Tibial nerve (tissue), 4 donors: Measurements from ENCODE around the gene SPR. TPM values are rescaled to one million over a fixed set of nuclear protein-coding genes. Genes with fewer than 3 reads are reported as not detected.

ENCODE experiments used
- DNase-seq, 2 donors: peaks; one replicate each; pipeline ENCODE4 v3.0.0-alpha.2; 2019; ENCODE audit warnings: low spot score in 2 of 2
- H3K27ac ChIP-seq, 4 donors: fragments of 200-600 bp; sonication (generic) in 3 of 4; one replicate each; pipeline ENCODE4 v1.5.1; 2017 to 2019; ENCODE audit warnings: mild to moderate bottlenecking in 1 of 4
- H3K27me3 ChIP-seq, 2 donors: fragments of 200-600 bp; sonication (generic) in 1 of 2; one replicate each; pipeline versions ENCODE4 v1.5.1 to v1.6.0; 2017 to 2019
- H3K36me3 ChIP-seq, 3 donors: fragments of 200-600 bp; sonication (generic); one replicate each; pipeline ENCODE4 v1.5.1; 2018 to 2019
- H3K4me1 ChIP-seq, 4 donors: fragments of 200-600 bp; sonication (generic) in 3 of 4; one replicate each; pipeline ENCODE4 v1.5.1; 2017 to 2019
- H3K4me3 ChIP-seq, 4 donors: fragments of 200-600 bp; sonication (generic) in 3 of 4; one replicate each; pipeline ENCODE4 v1.5.1; 2017 to 2019; ENCODE audit warnings: mild to moderate bottlenecking in 1 of 4, moderate library complexity in 1 of 4
- H3K9me3 ChIP-seq, 4 donors: fragments of 200-600 bp; sonication (generic) in 3 of 4; one replicate each; pipeline ENCODE4 v1.5.1; 2017 to 2019
- CTCF ChIP-seq, 5 experiments: fragments of 200-600 bp in 3 of 5; fragments of 450-650 bp in 2 of 5; sonication (generic) in 3 of 5; IDR thresholded peaks; one replicate each; pipeline ENCODE4 v1.5.1; 2016 to 2019; ENCODE audit warnings: antibody characterized with exemption in 5 of 5, mild to moderate bottlenecking in 3 of 5, moderate library complexity in 2 of 5
- EP300 ChIP-seq, 2 donors: sonication (generic); formaldehyde crosslinking; IDR thresholded peaks; one replicate each; pipeline ENCODE4 v1.6.1; 2017; ENCODE audit warnings: antibody characterized with exemption in 2 of 2, mild to moderate bottlenecking in 1 of 2
- POLR2A ChIP-seq, 2 donors: fragments of 450-650 bp; IDR thresholded peaks; one replicate each; pipeline ENCODE4 v1.6.1; 2017; ENCODE audit warnings: antibody characterized with exemption in 2 of 2, mild to moderate bottlenecking in 2 of 2, moderate library complexity in 2 of 2
- WGBS, 2 donors: methylation state at CpG; one replicate each; pipeline ENCODE4 v1.1.5; 2018; 5-methylcytosine and 5-hydroxymethylcytosine counted together
- total RNA-seq, 4 donors: library from RNA; depleted of rRNA; stranded (reverse); fragments of >200 nt; gene quantifications; one replicate each; pipeline ENCODE4 v1.1.0, GENCODE V29; 2016

Gene SPR
- total RNA-seq, 4 donors from 2014 or later = 22.0 to 33.3 (median 27.1) TPM

GRCh38 chr2:72926368-72926767 lies 39.2 kb downstream of the SPR start:
- Histone ChIP-seq H3K27me3 (peaks cover 0 to 89% of the 10 kb centered on the region in 2 donors), H3K4me3 (no peak overlapping the region), H3K36me3 (no peaks in the 10 kb centered on the region), H3K4me1 (peaks cover 0 to 21% (median 3%) of the 10 kb centered on the region in 4 donors), H3K9me3 (no peaks in the 10 kb centered on the region), H3K27ac (no peak overlapping the region)
- DNase-seq = no peak
- WGBS, 2 donors = 15 to 27% methylated on average over 4 of the region's 4 CpGs
- no peak for TF ChIP-seq CTCF (IDR thresholded peaks at IDR 0.05)
- no peak for TF ChIP-seq EP300 (IDR thresholded peaks at IDR 0.05)
- no peak for TF ChIP-seq POLR2A (IDR thresholded peaks at IDR 0.05)

- DNase-seq = no peak
- H3K4me3 ChIP-seq = no peak overlapping the region
- no peak overlapping the region for H3K27ac ChIP-seq
- no peaks in the 10 kb centered on the region for H3K36me3 ChIP-seq
- TF ChIP-seq POLR2A (IDR thresholded peaks at IDR 0.05) (no peak), EP300 (IDR thresholded peaks at IDR 0.05) (no peak), CTCF (IDR thresholded peaks at IDR 0.05) (no peak)
- no peaks in the 10 kb centered on the region for H3K9me3 ChIP-seq
- peaks cover 0 to 21% (median 3%) of the 10 kb centered on the region in 4 donors for H3K4me1 ChIP-seq
- peaks cover 0 to 83% of the 10 kb centered on the region in 2 donors for H3K27me3 ChIP-seq
- WGBS, 2 donors = 64 to 69% methylated on average over 6 of the region's 6 CpGs
Measured at GRCh38 chr2:72926811-72927465, 39.7 kb downstream of the SPR start.

- WGBS, 2 donors = 80 to 81% methylated on average over 7 to 8 of the region's 8 CpGs
- H3K36me3 ChIP-seq = no peaks in the 10 kb centered on the region
- no peak for DNase-seq
- H3K9me3 ChIP-seq = no peaks in the 10 kb centered on the region
- TF ChIP-seq CTCF (IDR thresholded peaks at IDR 0.05) (no peak), POLR2A (IDR thresholded peaks at IDR 0.05) (no peak), EP300 (IDR thresholded peaks at IDR 0.05) (no peak)
- H3K4me3 ChIP-seq = no peak overlapping the region
- peaks cover 0 to 74% of the 10 kb centered on the region in 2 donors for H3K27me3 ChIP-seq
- no peak overlapping the region for H3K27ac ChIP-seq
- H3K4me1 ChIP-seq = peaks cover 0 to 21% (median 3%) of the 10 kb centered on the region in 4 donors
Measured at GRCh38 chr2:72927619-72928550, 40.7 kb downstream of the SPR start.

GRCh38 chr2:72929010-72929409 lies 41.8 kb downstream of the SPR start:
- no peaks in the 10 kb centered on the region for H3K36me3 ChIP-seq
- no peak for DNase-seq
- no peak overlapping the region for H3K27ac ChIP-seq
- TF ChIP-seq CTCF (IDR thresholded peaks at IDR 0.05) = no peak
- TF ChIP-seq POLR2A (IDR thresholded peaks at IDR 0.05) = no peak
- TF ChIP-seq EP300 (IDR thresholded peaks at IDR 0.05) = no peak
- H3K27me3 ChIP-seq = peaks cover 0 to 63% of the 10 kb centered on the region in 2 donors
- H3K9me3 ChIP-seq = no peaks in the 10 kb centered on the region
- WGBS, 2 donors = 87 to 96% methylated on average over 1 of the region's 1 CpG
- peaks cover 0 to 17% (median 3%) of the 10 kb centered on the region in 4 donors for H3K4me1 ChIP-seq
- no peak overlapping the region for H3K4me3 ChIP-seq
